Panc1 (cell line): ENCODE results near the gene SPAM1.

ENCODE experiments used
- CTCF ChIP-seq: fragments of 450-650 bp; IDR thresholded peaks from 2 replicates; pipeline ENCODE4 v1.5.1; 2017; ENCODE audit warnings: mild to moderate bottlenecking
- REST ChIP-seq, 2 experiments: IDR thresholded peaks; 2 replicates each; pipeline ENCODE4 v1.6.1; 2011 to 2012; ENCODE audit warnings: low read depth in 2 of 2, control low read depth in 1 of 2, low read length in 1 of 2, mild to moderate bottlenecking in 1 of 2, moderate library complexity in 1 of 2; ENCODE audit not compliant: insufficient read depth in 1 of 2

- TF ChIP-seq CTCF (no peak), REST (IDR thresholded peaks at IDR 0.05; ENCODE audit: insufficient read depth in 1 of 2, low read depth in 2 of 2, low read length in 1 of 2) (no peak)
These were observed 84.3 kb downstream of the SPAM1 start for GRCh38 chr7:124009321-124009720.
